LNCaP clone FGC (cell line): Measurements from ENCODE around the gene FGGY.

Source experiments
- DNase-seq: peaks from one replicate; pipeline ENCODE4 v3.0.0-alpha.2; 2011; ENCODE audit warnings: low read depth
- H3K4me3 ChIP-seq: 2 replicates; pipeline ENCODE4 v1.5.1; 2011; ENCODE audit warnings: mild to moderate bottlenecking, low read depth, low read length, control low read depth
- CTCF ChIP-seq: IDR thresholded peaks from 2 replicates; pipeline ENCODE4 v1.5.1; 2012; ENCODE audit warnings: mild to moderate bottlenecking; ENCODE audit not compliant: control insufficient read depth, insufficient read depth; ENCODE audit errors: extremely low read depth

FGGY gene

GRCh38 chr1:59767119-59767518 is 470.2 kb downstream of the FGGY start:
- no peak for TF ChIP-seq CTCF
- no peak for DNase-seq
- H3K4me3 ChIP-seq, result no peak overlapping the region

- H3K4me3 ChIP-seq, result no peak overlapping the region
- no peak for TF ChIP-seq CTCF
- DNase-seq, result no peak
Measured at GRCh38 chr1:59768792-59769735, 472.2 kb downstream of the FGGY start.

- H3K4me3 ChIP-seq, result no peak overlapping the region
- TF ChIP-seq CTCF, result no peak
- no peak for DNase-seq
Measured at GRCh38 chr1:59769736-59770095, 472.8 kb downstream of the FGGY start.

GRCh38 chr1:59771361-59771760 is 474.5 kb downstream of the FGGY start:
- H3K4me3 ChIP-seq, result no peak overlapping the region
- DNase-seq, result no peak
- no peak for TF ChIP-seq CTCF

- DNase-seq, result no peak
- no peak for TF ChIP-seq CTCF
- H3K4me3 ChIP-seq, result no peak overlapping the region
Measured at GRCh38 chr1:59775480-59775879, 478.6 kb downstream of the FGGY start.

GRCh38 chr1:59776960-59777852 is 480.3 kb downstream of the FGGY start:
- no peak for DNase-seq
- no peak for TF ChIP-seq CTCF
- H3K4me3 ChIP-seq, result no peak overlapping the region
